ENCODE measurements around the gene CPVL.

CPVL gene

GRCh38 chr7:29161231-29161630 lies 14.9 kb upstream of the CPVL start:
- peaks cover 6% of the 10 kb centered on the region for H3K27me3 ChIP-seq (ENCODE audit: insufficient read depth, low read depth, severe bottlenecking)
- no peak for DNase-seq
- no peak overlapping the region for H3K27ac ChIP-seq
- no peak for TF ChIP-seq CTCF (IDR thresholded peaks at IDR 0.05; ENCODE audit: low read depth, low read length)
- H3K36me3 ChIP-seq = no peaks in the 10 kb centered on the region
- H3K9me3 ChIP-seq (ENCODE audit: severe bottlenecking) = peaks cover 5% of the 10 kb centered on the region
- no peak overlapping the region for H3K4me3 ChIP-seq (ENCODE audit: low read depth, low read length)

GRCh38 chr7:29160080-29160479 lies 13.7 kb upstream of the CPVL start:
- no peak for TF ChIP-seq CTCF (IDR thresholded peaks at IDR 0.05; ENCODE audit: low read depth, low read length)

GRCh38 chr7:29158795-29159423 lies 12.6 kb upstream of the CPVL start:
- H3K4me3 ChIP-seq (ENCODE audit: low read depth, low read length) = no peak overlapping the region
- TF ChIP-seq CTCF (IDR thresholded peaks at IDR 0.05; ENCODE audit: low read depth, low read length) = no peak
- H3K9me3 ChIP-seq (ENCODE audit: severe bottlenecking) = no peaks in the 10 kb centered on the region
- no peak overlapping the region for H3K27ac ChIP-seq
- no peaks in the 10 kb centered on the region for H3K36me3 ChIP-seq
- no peak for DNase-seq
- H3K27me3 ChIP-seq (ENCODE audit: insufficient read depth, low read depth, severe bottlenecking) = peaks cover 6% of the 10 kb centered on the region

More at GRCh38 chr7:29160080-29160479, 13.7 kb upstream of the CPVL start:
- DNase-seq = no peak
- Histone ChIP-seq H3K36me3 (no peaks in the 10 kb centered on the region), H3K27me3 (ENCODE audit: insufficient read depth, low read depth, severe bottlenecking) (peaks cover 6% of the 10 kb centered on the region), H3K4me3 (ENCODE audit: low read depth, low read length) (no peak overlapping the region), H3K9me3 (ENCODE audit: severe bottlenecking) (no peaks in the 10 kb centered on the region), H3K27ac (no peak overlapping the region)

- H3K36me3 ChIP-seq = no peaks in the 10 kb centered on the region
- H3K4me3 ChIP-seq (ENCODE audit: low read depth, low read length) = no peak overlapping the region
- DNase-seq = no peak
- no peak overlapping the region for H3K27ac ChIP-seq
- peaks cover 5% of the 10 kb centered on the region for H3K27me3 ChIP-seq (ENCODE audit: insufficient read depth, low read depth, severe bottlenecking)
- TF ChIP-seq CTCF (IDR thresholded peaks at IDR 0.05; ENCODE audit: low read depth, low read length) = no peak
- no peaks in the 10 kb centered on the region for H3K9me3 ChIP-seq (ENCODE audit: severe bottlenecking)
These were observed 10.6 kb upstream of the CPVL start for GRCh38 chr7:29156907-29157452.

GRCh38 chr7:29154076-29154475 lies 7.7 kb upstream of the CPVL start:
- no peaks in the 10 kb centered on the region for H3K9me3 ChIP-seq (ENCODE audit: severe bottlenecking)
- TF ChIP-seq CTCF (IDR thresholded peaks at IDR 0.05; ENCODE audit: low read depth, low read length) = no peak
- no peaks in the 10 kb centered on the region for H3K36me3 ChIP-seq
- no peak overlapping the region for H3K27ac ChIP-seq
- DNase-seq = no peak
- no peak overlapping the region for H3K4me3 ChIP-seq (ENCODE audit: low read depth, low read length)
- H3K27me3 ChIP-seq (ENCODE audit: insufficient read depth, low read depth, severe bottlenecking) = no peaks in the 10 kb centered on the region

- TF ChIP-seq CTCF (IDR thresholded peaks at IDR 0.05; ENCODE audit: low read depth, low read length) = no peak
- Histone ChIP-seq H3K27ac (no peak overlapping the region), H3K4me3 (ENCODE audit: low read depth, low read length) (no peak overlapping the region), H3K36me3 (no peaks in the 10 kb centered on the region), H3K9me3 (ENCODE audit: severe bottlenecking) (no peaks in the 10 kb centered on the region), H3K27me3 (ENCODE audit: insufficient read depth, low read depth, severe bottlenecking) (no peaks in the 10 kb centered on the region)
- no peak for DNase-seq
These were observed 4.5 kb upstream of the CPVL start for GRCh38 chr7:29150856-29151255.

All from WERI-Rb-1 (cell line).